ENCODE data around the gene PDCD4. TPM values are rescaled to one million over a fixed set of nuclear protein-coding genes. Genes with fewer than 3 reads are reported as not detected.
A peak's percentile ranks its signal among the peaks of the same experiment; 100 is the strongest.

The PDCD4 gene
- total RNA-seq, 2 donors from 2014 or later = 487 to 575 TPM

DNA sequence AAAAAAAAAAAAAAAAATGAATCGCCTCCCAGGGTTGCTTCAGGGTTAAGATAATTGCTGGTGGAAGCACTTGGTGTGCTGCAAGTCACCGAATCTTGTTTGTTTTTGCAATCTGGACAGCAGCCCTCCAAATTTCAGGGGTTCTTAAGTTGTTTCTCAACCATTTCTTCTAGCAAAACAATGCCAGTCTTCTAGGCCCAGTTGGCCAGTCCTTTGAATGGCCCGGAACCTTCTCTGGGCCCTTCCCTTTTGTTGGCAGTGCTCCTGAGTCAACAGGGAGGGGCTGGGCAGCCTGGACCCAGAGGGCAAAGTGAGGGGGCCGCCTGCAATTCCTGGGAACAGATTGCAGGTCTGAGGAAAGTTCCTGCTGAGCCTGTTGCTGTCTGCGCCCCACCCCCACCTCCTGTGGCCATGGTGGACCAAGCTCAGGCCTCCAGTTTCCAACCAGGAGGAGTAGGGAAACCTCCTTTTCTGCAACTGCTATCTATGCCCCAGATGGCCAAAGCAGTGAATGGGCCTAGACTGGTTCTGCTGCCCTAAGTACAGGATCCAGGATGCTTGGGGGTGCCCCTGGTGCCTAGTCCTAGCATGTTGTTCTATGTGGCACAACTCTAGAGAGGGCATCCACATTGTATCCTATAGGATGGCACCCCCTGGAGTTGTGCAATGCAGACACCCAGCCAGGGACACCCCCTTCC lies 31.4 kb upstream of the PDCD4 start:
- peak; percentile 94 to 96 for DNase-seq
- peak; percentile 72 for ATAC-seq
- intact Hi-C loops (cut with DNase I, micrococcal nuclease) = no loop called here

DNA sequence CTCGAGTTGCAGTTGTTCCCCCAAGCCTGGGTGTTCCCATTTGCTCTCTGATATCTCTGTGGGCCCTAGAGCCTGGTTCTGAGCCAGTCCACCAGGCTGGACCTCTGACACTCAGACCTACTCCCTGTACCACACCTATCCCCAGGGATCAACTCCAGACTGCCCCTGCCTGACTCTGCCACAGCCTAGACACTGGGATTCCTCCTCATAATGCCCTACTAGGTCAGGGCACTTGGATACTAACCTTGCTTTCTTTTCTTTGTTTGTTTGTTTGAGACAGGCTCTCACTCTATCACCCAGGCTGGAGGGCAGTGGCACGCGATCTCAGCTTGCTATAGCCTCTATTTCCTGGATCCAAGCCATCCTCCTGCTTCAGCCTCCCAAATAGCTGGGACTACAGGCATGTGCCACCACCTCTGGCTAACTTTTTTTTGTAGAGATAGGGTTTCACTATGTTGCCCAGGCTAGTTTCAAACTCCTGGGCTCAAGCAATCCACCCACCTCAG lies 30.8 kb upstream of the PDCD4 start:
- peak; percentile 17 for ATAC-seq
- DNase-seq = peak in 1 of 2 donors; percentile 46
- intact Hi-C loops (cut with DNase I, micrococcal nuclease) = no loop called here

DNA sequence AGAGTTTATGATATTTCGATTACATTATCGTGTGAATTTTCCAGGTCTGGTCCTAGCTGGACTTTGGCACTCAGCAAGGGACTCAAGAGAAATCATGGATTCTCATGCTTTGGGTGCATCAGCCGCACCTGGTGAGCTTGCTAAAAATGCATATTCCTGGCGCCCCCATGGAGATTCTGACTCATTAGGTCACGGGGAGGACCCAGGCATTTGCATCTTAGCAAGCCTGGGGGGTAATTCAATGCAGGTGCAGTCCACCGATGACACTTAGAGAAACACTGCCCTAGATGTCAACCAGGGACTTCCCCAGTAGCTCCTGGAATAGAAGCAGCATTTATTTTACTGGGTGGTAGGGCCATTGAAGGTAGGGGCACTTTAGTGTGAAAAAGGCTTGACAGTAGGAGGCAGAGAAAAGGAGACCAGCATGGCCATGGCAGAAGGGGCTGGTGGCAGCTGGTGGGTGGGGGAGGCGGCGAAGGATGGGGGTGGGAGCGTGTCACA lies 29.9 kb upstream of the PDCD4 start:
- DNase-seq (peak in 1 of 2 donors; percentile 53), ATAC-seq (no peak)

DNA sequence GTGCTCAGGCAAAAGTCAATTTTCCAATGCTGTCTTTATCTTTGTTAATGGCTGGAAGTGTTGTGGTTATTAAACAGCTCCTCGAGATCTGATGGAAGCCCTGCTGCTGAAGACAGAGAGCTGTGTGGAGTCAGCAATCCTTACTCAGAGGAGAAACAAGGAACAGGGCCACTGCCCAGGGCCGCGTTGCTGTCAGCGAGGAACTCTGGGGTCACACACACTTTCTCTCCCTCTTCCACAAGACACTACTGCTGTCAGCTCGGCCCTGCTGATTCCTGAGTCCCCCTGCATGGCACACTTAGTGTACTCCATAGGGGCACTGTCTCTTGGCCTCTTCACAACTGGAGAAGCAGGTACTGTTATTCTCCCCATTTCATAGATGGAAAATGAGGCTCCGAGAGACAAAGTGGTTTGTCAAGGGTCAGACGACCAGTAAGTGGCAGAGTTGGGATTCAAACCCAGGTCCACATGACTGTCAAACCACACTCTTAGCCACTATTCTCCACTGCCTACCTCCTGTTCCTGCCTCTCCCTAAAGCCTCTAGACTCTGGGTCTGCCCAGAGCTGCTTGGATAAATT lies 29.3 kb upstream of the PDCD4 start:
- intact Hi-C loops (cut with DNase I, micrococcal nuclease) = no loop called here
- DNase-seq = no peak

More for the DNA sequence above, 29.9 kb upstream of the PDCD4 start:
- intact Hi-C loops (cut with DNase I, micrococcal nuclease) = no loop called here

DNA sequence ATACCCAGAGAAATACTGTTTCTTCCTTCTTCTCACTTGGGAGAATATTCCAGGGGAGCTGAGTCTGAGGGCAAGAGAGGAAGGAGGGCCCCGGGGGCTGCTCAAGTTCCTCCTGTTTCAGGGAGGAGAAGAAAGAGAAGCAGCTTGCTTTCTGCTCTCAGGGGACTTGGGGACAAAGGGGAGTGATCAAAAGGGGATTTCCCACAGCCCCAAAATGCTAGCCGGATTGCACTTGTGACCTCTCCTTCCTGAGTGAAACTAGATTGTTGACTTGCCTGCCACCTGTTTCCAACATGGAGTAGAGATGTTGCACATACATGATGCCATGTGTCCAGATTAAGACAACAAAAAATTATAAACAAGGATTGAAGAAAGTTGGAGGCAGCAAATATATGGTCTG lies 28.7 kb upstream of the PDCD4 start:
- intact Hi-C loops (cut with DNase I, micrococcal nuclease) = no loop called here
- ATAC-seq (no peak), DNase-seq (peak in 1 of 2 donors; percentile 58)

More for the DNA sequence above, 29.3 kb upstream of the PDCD4 start:
- ATAC-seq = no peak

DNA sequence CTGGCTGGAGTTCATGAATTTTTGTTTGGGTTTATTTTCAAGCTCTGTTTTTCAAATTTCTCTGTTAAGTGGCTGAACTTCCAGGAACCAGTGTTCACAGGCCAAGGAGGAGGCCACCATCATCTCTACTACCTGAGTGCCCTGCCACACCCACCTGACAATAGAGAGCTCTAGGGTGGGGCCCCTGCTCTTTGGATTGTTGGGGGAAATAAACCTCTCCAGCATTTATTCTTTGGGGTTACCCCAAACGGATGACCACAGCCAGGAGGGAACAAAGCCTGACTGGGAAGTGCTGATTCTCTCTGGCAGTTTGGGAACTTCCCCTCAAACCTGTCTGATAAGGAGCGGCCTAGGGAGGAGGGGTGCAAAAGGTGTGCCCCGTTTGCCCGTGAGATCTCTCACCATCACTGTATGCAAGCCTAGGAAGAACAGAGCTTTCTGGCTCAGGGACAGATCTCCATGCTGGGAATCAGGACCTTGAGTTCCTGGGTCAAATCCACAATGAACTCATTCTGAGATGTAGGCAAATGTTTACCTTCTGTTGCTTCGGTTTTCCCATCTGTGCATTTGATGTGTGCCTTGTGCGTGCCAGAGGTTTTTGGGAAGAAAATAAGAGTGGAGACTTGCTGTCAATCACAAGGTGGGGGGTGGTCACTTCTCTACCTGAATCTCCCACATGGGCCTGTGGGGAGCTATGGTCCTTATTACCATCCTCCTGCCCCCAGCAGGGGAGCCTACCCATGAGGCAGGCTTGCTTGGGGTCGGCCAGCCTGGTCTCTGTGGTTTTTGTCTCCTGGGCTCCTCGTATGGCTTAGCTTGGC lies 27.7 kb upstream of the PDCD4 start:
- intact Hi-C loops (cut with DNase I, micrococcal nuclease) = no loop called here
- DNase-seq = peak; percentile 69 to 83
- peak; percentile 50 for ATAC-seq

DNA sequence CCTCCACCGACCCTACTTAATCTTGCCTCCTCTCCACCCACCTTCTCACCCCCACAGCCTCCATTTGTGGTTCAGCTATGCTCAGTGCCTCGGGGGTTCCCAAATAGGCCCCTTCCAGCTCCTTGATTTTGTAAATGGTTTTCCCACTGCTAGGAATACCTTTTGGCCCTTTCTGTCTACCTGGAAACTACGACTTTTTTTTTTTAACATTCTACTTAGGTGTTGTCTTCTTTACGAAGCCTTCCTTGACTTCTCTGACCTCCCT lies 27.2 kb upstream of the PDCD4 start:
- intact Hi-C loops (cut with DNase I, micrococcal nuclease) = no loop called here
- ATAC-seq (no peak), DNase-seq (no peak)

DNA sequence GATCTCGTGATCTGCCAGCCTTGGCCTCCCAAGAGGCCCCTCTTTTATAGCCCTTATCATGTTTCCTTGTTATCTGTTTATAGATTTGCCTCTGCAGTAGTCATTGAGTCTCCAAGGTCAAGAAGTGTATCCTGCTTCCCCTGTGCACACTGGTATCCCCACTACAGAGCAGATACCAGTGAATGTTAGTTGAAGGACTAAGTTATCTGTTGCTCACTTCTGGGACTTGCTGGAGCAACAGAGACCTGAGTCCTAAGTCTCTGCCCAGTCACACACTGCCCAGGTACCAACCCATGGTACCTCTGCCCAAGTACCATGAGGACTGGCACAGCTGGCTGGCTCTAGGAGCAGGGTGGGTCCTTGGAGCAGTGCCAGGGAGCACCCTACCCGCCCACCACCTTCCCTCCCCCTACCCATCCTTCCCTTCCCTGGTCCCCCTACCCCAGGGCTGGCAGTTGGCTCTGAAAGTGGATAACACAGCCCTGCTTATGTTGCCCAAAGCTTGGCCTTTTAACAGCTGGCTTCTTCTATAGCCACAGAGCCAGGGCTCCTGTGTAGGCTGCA lies 26.5 kb upstream of the PDCD4 start:
- peak; percentile 17 for ATAC-seq
- peak in 1 of 2 donors; percentile 55 for DNase-seq
- intact Hi-C loops (cut with DNase I, micrococcal nuclease) = no loop called here

DNA sequence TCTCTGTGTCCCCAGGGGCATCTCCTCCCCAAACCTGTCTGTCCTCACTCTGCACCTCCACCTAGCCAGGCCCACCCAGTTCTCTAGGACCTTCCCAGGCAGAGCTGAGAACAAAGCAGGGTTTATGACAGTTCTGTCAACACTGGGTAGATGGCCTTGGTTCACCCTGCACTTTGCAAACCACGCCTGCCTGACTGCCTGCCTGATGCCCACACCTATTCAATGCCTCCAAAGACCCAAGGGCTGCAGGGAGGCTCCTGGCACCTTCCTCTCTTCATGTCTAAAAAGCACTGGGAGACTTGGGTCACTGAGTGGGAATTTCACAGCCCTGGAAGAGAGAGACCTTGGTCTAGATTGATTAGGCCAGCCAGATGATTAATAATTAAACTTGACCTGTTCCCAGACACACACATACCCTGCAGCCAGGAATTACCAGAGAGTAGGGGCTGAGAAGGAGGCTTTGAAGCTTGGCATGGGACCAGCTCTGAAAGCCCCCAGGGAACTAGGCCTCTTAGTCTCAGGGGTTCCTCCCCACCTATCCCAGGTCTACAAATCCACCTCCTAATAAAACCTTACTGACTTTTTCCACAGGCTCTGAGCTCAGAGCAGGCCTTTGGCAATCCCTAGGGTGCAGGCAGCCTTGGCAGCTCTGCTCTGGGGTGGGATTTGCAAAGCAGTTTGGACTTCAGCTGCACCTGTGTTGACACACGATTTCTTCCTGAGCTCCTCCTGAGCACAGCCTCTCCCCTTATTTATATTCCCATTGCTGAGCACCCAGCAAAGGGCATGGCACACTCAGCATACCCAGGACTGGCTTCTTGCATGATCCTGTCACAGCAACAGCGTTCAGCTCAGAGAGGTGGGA lies 25.7 kb upstream of the PDCD4 start:
- intact Hi-C loops (cut with DNase I, micrococcal nuclease) = no loop called here
- DNase-seq (peak; percentile 75 to 93), ATAC-seq (peak; percentile 75)

DNA sequence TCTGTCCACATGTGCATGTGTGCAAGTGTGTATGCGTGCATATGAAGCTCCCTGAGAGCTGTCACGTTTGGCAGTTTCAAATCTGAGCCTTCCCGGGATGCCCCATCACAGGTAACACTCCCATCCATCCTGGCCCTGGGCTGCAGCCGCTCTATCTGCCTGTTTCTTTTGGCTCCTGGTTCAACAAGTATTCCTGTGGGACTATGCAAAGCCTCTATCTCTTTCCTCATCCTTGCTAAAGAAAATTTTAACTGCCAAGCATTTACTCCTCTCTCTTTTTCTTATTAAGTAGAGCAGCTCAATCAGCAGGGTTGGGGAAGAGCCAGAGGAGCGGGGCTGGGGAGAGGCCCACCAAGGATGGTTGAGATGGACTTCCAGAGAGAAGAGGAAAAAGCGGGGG lies 24.4 kb upstream of the PDCD4 start:
- intact Hi-C loops (cut with DNase I, micrococcal nuclease) = no loop called here
- DNase-seq (no peak), ATAC-seq (no peak)

DNA sequence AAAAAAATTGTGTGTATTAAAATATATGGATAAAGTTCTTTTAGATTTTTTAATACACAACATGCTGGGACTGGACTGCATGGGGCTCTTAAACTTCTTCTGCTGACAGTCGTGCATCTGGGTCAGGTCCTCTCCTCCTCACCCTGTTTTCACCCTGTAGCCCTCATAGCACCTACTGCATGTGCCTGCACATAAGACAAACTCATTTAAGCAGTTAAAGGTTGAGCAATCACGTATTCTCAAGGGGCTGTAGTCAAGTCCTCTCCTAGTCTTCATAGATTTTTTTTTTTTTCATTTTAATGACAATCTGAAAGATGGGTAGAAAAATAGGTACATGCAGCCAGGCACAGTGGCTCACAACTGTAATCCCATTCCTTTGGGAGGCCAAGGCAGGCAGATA lies 23.6 kb upstream of the PDCD4 start:
- intact Hi-C loops (cut with DNase I, micrococcal nuclease) = no loop called here
- ATAC-seq (no peak), DNase-seq (no peak)

DNA sequence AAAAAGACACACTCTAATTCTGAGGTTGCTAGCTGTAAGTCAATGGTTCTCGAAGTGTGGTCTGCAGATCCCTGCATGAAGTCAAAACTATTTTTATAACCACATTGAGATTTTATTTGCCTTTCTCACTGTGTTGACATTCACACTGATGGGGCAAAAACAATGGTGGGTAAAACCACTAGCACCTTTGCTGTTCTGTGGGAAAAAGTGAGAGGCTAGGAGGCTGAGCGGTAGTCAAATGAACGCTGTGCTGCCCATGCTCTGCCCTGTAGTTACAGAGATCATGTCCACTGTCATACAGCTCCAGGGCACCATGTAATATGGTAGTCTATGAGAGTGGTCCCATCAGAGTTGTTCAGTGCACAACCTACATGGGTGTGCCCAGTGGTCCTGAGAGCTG lies 21.6 kb upstream of the PDCD4 start:
- intact Hi-C loops (cut with DNase I, micrococcal nuclease) = no loop called here
- ATAC-seq = no peak
- no peak for DNase-seq

DNA sequence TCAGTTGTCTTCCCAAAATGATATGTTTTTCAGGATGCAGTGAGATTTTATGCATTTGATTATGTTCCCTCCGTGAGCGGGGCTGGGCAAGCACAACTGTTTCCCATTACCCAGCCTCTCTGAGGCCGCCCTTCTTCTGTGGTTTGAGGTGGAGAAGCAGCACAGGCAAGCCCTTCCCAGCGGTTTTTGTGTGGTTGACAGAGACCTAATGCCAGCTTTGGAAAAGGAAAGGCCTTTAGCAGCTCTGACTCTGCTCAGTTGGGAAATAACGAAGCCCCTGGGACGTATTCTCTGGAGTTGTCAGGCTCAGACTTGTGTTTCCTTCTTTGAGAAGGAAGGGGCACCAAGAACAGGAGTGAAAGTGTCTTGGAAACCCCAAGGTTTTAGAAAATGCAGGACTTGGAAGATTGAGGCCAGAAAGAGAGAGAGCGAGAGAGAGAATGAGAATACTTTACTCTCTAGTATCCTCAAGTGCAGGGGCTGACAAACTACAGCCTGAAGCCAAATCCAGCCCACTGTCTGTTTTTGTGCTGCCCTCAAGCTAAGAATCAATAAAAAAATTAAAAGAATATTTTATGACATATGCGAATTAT lies 20.6 kb upstream of the PDCD4 start:
- ATAC-seq = no peak
- DNase-seq = no peak
- intact Hi-C loops (cut with DNase I, micrococcal nuclease) = no loop called here

DNA sequence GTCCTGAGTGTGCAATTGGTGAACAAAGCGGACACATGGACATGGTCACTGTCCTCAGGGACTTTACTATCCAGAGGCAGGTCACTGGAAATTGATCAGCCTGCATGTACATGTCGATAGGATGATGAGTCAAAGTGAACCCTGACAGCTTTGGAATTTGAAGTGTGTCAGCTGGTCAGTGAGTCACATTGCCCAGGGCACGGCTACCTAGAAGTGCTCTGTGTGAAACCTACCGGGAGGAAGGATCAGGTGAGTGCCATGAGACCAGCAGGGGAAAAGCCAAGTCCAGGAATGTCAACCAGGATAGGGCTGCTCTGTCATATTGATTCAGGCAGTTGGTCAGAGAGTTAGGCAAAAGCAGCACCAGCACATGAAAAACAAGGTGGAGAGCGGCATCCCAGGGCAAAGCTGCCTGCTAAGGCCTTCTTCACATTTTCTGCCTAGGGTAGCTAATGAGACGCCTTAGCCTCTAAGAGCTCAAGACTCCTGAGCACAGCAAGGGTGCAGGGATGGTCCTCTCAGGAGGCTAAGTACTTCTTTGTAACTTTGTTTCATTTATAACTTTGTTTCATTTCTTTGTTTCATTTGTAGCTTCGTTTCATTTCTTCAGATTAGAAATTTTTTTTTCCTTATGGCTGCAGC lies 19.4 kb upstream of the PDCD4 start:
- ATAC-seq = peak; percentile 78
- peak in 1 of 2 donors; percentile 57 for DNase-seq
- intact Hi-C loops (cut with DNase I, micrococcal nuclease) = no loop called here

DNA sequence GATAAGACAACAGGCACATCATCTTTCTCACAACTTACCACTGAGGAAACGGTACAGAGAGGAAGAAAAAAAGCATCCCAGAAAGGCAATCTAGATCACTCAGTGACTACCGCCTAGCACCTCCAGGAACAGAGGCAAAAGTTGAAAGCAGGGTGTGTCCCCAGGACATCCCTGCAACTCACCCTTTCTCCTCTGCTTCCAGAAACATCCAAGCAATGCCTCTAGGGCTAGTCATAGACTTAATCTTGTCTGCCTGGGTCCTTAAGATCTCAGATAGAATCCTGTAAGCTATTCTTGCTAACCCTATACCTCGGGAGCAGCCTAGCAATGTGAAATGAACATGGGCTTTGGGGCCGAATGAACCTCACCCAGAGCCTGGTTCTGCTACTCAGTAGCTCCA lies 18.8 kb upstream of the PDCD4 start:
- intact Hi-C loops (cut with DNase I, micrococcal nuclease) = no loop called here
- ATAC-seq = peak; percentile 34
- DNase-seq = no peak

DNA sequence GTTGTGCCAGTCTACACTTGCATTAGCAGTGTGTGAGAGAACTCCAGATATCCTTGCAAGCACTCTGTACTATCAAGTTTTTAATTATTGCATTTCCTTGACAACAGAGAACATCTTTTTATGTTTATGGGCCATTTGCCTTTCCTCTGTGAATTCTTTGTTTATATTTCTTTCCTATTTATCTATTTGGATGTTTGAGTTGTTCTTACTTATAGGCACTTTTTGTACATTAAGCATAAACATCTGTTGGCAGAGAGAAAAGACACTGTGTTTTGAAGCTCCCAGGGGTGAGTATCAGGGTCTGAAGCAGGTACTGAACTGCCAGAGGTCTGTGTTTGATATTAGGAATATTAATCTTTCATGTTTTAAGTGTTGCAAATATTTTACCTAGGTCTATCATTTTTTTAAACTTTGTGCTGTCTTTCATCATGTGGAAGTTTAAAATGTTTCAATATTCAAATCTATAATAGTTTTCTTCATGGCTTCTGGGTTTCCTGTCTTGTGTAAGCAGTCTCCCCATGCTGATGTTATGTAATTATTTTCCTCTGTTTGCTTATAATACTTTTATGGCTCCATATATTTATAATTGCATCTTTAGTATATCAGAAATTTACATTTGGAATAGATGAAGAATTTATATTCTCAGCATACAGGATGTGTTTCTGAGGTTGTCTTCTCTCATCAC lies 17.7 kb upstream of the PDCD4 start:
- ATAC-seq (no peak), DNase-seq (no peak)
- intact Hi-C loops (cut with DNase I, micrococcal nuclease) = no loop called here

Data from left colon (tissue), 2 donors.